Colonic mucosa (tissue), 4 donors: ENCODE measurements around the gene TMEM144. TPM values are rescaled to one million over a fixed set of nuclear protein-coding genes. Genes with fewer than 3 reads are reported as not detected.

Source experiments
- DNase-seq: peaks from one replicate; pipeline ENCODE4 v3.0.0-alpha.2; 2020
- H3K27ac ChIP-seq: fragments of 200-600 bp; one replicate; pipeline ENCODE4 v1.8.0; 2021
- H3K27me3 ChIP-seq: fragments of 200-600 bp; one replicate; pipeline ENCODE4 v1.8.0; 2021
- H3K36me3 ChIP-seq: fragments of 200-600 bp; one replicate; pipeline ENCODE4 v1.8.0; 2021
- H3K4me1 ChIP-seq: fragments of 200-600 bp; one replicate; pipeline ENCODE4 v1.8.0; 2021; ENCODE audit warnings: mild to moderate bottlenecking
- H3K4me3 ChIP-seq: fragments of 200-600 bp; one replicate; pipeline ENCODE4 v1.8.0; 2021
- H3K9ac ChIP-seq, 2 donors: one replicate each; pipeline ENCODE4 v1.7.0; 2013; ENCODE audit warnings: control low read depth in 2 of 2, low read depth in 2 of 2, low read length in 2 of 2
- H3K9me3 ChIP-seq: fragments of 200-600 bp; one replicate; pipeline ENCODE4 v1.8.0; 2021
- intact Hi-C: fragments of 100-400 bp; cut with DNase I; formaldehyde crosslinking; loops from one replicate; pipeline ENCODE4 v1.14.1; 2022
- total RNA-seq, 2 donors: library from RNA; stranded (reverse); fragmentation: NEBNext Ultra II Directional in 1 of 2; extraction: Animal tissue kit (Norgen Biotek cat#: 25700) in 1 of 2; gene quantifications; one replicate each; pipeline ENCODE4 v1.2.1, GENCODE V29; 2021
- TF ChIP-seq, protein P1 (sequence below): fragments of 200-600 bp; IDR thresholded peaks from one replicate; pipeline ENCODE4 v1.8.0; 2022; ENCODE audit warnings: antibody characterized with exemption, mild to moderate bottlenecking
- donor health status: healthy.
- donor health status: DM: no; HTN: no; CAD: no.
- donor health status: DM: no; HTN: no; CAD: no.

Gene TMEM144
- total RNA-seq, 2 donors from 2014 or later: 18.3 to 28.6 TPM

- no peak overlapping the region for H3K4me3 ChIP-seq
- H3K9ac ChIP-seq: no peak overlapping the region
- H3K4me1 ChIP-seq: no peaks in the 10 kb centered on the region
- H3K9me3 ChIP-seq: no peaks in the 10 kb centered on the region
- DNase-seq: no peak
- H3K27me3 ChIP-seq: no peaks in the 10 kb centered on the region
- TF ChIP-seq, protein P1, sequence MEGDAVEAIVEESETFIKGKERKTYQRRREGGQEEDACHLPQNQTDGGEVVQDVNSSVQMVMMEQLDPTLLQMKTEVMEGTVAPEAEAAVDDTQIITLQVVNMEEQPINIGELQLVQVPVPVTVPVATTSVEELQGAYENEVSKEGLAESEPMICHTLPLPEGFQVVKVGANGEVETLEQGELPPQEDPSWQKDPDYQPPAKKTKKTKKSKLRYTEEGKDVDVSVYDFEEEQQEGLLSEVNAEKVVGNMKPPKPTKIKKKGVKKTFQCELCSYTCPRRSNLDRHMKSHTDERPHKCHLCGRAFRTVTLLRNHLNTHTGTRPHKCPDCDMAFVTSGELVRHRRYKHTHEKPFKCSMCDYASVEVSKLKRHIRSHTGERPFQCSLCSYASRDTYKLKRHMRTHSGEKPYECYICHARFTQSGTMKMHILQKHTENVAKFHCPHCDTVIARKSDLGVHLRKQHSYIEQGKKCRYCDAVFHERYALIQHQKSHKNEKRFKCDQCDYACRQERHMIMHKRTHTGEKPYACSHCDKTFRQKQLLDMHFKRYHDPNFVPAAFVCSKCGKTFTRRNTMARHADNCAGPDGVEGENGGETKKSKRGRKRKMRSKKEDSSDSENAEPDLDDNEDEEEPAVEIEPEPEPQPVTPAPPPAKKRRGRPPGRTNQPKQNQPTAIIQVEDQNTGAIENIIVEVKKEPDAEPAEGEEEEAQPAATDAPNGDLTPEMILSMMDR: no peak
- H3K36me3 ChIP-seq: no peaks in the 10 kb centered on the region
- no peak overlapping the region for H3K27ac ChIP-seq
- intact Hi-C loops: no loop called here
Observed at GRCh38 chr4:158229768-158230167, 19.5 kb downstream of the TMEM144 start.

DNA sequence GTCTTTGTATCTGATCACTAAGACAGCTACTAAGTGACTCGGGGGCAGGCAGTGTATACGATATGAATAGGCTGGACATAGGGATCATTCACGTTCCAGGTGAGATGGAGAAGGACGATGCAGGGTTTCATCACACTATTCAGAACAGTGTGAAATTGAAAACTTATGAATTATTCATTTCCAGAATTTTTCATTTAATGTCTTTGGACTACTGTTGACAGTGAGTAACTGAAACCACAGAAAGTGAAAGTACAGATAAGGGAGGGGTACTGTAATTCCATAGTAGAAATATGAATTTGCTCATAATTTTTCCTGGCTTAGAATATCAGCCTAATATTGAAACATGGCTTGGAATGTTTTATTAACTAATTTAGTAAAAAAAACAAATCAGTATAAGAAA is 24.4 kb downstream of the TMEM144 start:
- H3K27me3 ChIP-seq: no peaks in the 10 kb centered on the region
- no peak overlapping the region for H3K27ac ChIP-seq
- no peaks in the 10 kb centered on the region for H3K36me3 ChIP-seq
- TF ChIP-seq, protein P1: no peak
- no peak overlapping the region for H3K4me3 ChIP-seq
- no peaks in the 10 kb centered on the region for H3K9me3 ChIP-seq
- intact Hi-C loops: no loop called here
- no peak for DNase-seq
- H3K4me1 ChIP-seq: no peaks in the 10 kb centered on the region
- no peak overlapping the region for H3K9ac ChIP-seq

GRCh38 chr4:158236304-158237030 is 26.2 kb downstream of the TMEM144 start:
- Histone ChIP-seq H3K4me1 (no peaks in the 10 kb centered on the region), H3K9ac (no peak overlapping the region), H3K27ac (no peak overlapping the region), H3K36me3 (no peaks in the 10 kb centered on the region), H3K9me3 (no peaks in the 10 kb centered on the region), H3K27me3 (no peaks in the 10 kb centered on the region), H3K4me3 (no peak overlapping the region)
- intact Hi-C loops: no loop called here
- no peak for DNase-seq
- TF ChIP-seq, protein P1: no peak

GRCh38 chr4:158238575-158238974 is 28.3 kb downstream of the TMEM144 start:
- Histone ChIP-seq H3K4me1 (no peaks in the 10 kb centered on the region), H3K36me3 (no peaks in the 10 kb centered on the region), H3K27me3 (no peaks in the 10 kb centered on the region), H3K9ac (no peak overlapping the region), H3K27ac (no peak overlapping the region), H3K4me3 (no peak overlapping the region), H3K9me3 (no peaks in the 10 kb centered on the region)
- TF ChIP-seq, protein P1: no peak
- intact Hi-C loops: no loop called here
- no peak for DNase-seq

DNA sequence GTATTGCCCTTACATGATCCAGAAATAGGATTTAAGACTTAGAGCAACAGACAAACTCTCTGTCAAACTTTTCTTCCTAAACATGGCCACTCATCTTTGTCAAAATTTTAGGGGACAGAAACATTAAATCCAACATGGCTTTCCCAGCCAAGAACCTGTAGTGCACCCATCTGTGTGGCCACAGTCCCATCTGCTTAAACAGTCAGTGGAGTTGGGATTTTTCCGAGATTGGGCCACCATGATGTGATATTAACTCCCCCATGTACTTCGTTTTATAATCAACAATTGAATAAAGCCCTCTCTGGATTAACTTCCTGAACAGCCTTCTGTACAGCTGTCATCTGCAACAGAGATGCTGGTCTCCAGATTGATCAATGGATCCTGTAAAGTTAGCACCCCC is 28.9 kb downstream of the TMEM144 start:
- Histone ChIP-seq H3K36me3 (no peaks in the 10 kb centered on the region), H3K27me3 (no peaks in the 10 kb centered on the region), H3K4me1 (no peaks in the 10 kb centered on the region), H3K9me3 (no peaks in the 10 kb centered on the region), H3K4me3 (no peak overlapping the region), H3K9ac (no peak overlapping the region), H3K27ac (no peak overlapping the region)
- TF ChIP-seq, protein P1: no peak
- DNase-seq: no peak
- intact Hi-C loops: no loop called here
